RWPE1 (cell line): ENCODE measurements around the gene ZNF225.

Experiments used
- CTCF ChIA-PET: fragments of 350-600 bp; sonication (Branson Sonifier 250); formaldehyde crosslinking; extraction: SDS; loops from one replicate; lab custom pipeline; 2021; lab: Yijun Ruan, JAX
- POLR2A ChIA-PET: fragments of 400-600 bp; formaldehyde crosslinking; extraction: SDS; loops from one replicate; lab custom pipeline; 2020; ENCODE audit warnings: antibody characterized with exemption; ENCODE audit not compliant: low non-redundant PET; lab: Yijun Ruan, JAX
- DNase-seq: peaks from one replicate; pipeline ENCODE4 v3.0.0; 2012; ENCODE audit warnings: low spot score
- H3K27ac ChIP-seq: fragments of 450-650 bp; 2 replicates; pipeline ENCODE4 v1.5.1; 2017
- TF ChIP-seq, protein P1 (sequence below): fragments of 450-650 bp; conservative IDR thresholded peaks from 2 replicates; pipeline ENCODE4 v1.5.1; 2017; ENCODE audit warnings: low read depth, mild to moderate bottlenecking

The ZNF225 gene

DNA sequence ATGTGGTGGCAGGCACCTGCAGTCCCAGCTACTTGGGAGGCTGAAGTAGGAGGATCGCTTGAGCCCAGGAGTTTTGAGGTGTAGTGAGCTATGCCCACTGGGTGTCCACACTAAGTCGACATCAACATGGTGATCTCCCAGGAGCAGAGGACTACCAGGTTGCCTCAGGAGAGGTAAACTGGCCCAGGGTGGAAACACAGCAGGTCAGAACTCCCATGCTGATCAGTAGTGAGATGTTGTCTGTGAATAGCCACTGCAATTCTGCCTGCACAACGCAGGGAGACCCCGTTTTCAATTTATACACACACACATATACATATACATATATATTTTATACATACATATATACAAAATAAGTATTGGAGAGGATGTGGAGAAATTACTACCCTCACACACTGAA, 21.1 kb upstream of the ZNF225 start:
- DNase-seq: no peak
- ChIA-PET CTCF (no interaction called here), POLR2A (no interaction called here)
- TF ChIP-seq, protein P1, sequence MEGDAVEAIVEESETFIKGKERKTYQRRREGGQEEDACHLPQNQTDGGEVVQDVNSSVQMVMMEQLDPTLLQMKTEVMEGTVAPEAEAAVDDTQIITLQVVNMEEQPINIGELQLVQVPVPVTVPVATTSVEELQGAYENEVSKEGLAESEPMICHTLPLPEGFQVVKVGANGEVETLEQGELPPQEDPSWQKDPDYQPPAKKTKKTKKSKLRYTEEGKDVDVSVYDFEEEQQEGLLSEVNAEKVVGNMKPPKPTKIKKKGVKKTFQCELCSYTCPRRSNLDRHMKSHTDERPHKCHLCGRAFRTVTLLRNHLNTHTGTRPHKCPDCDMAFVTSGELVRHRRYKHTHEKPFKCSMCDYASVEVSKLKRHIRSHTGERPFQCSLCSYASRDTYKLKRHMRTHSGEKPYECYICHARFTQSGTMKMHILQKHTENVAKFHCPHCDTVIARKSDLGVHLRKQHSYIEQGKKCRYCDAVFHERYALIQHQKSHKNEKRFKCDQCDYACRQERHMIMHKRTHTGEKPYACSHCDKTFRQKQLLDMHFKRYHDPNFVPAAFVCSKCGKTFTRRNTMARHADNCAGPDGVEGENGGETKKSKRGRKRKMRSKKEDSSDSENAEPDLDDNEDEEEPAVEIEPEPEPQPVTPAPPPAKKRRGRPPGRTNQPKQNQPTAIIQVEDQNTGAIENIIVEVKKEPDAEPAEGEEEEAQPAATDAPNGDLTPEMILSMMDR: no peak
- H3K27ac ChIP-seq: no peak overlapping the region

DNA sequence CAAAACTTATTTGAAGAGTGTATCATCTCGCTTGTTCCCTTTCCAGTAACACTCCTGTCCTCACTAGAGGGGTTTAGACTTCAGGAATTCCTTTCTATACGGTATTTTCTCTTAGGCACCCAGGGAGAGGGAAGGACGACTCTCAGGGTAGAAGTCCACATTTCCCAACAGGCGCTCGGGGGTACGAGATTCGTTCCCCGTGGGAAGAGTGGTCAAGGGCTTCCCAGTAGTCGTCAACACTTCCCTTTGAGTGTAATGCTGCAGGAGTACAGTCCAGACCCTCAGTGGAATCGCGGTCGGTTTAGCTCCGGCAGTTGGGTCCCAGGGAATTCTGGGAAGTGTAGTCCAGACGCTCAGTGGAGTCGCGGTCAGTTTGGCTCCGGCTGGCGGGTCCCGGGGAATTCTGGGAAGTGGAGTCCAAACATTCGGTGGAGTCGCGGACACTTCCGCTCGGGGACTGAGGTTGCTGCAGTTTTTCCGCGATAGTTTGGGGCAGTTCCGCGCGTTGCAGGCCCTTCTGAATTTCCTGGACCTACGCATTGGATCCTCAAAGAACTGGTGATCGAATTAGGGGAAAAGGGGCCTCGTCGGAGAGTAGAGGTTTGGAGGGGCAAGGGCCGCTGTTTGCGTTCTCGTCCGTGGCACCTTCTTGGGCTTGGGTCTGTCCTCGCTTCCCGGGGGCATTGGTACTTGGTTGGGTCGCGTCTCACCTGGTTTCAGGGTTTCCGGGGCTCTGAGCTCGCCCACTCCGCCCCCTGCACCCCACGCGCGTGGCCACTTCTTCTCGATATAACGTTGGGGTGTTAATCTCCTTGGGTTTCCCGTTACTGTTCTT, 19.1 kb upstream of the ZNF225 start, which contains the start of gene ZNF224:
Gene ZNF224 (plus strand): TSS at position 431 of the 835 bp plus-strand sequence. CDS start 3,513 bp downstream, outside the sequence.
- ChIA-PET CTCF (interaction anchor here (0.6 to 1.2 kb wide), 2 partner anchors 160 to 225 kb away, joined by 3 to 4 read pairs; no protein-coding TSS in a partner anchor), POLR2A (no interaction called here)
- DNase-seq: peak; percentile 90
- peak within 1 kb of the TSS; percentile 77 for H3K27ac ChIP-seq
- TF ChIP-seq, protein P1: no peak

DNA sequence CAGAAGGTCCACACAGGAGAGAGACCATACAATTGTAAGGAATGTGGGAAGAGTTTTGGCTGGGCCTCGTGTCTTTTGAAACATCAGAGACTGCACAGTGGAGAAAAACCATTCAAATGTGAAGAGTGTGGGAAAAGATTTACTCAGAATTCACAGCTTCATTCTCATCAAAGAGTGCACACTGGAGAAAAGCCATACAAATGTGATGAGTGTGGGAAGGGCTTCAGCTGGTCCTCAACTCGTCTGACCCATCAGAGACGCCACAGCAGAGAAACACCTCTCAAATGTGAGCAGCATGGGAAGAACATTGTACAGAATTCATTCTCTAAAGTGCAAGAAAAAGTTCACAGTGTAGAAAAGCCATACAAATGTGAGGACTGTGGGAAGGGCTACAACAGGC, 5.4 kb upstream of the ZNF225 start:
- no peak for DNase-seq
- ChIA-PET POLR2A (no interaction called here), CTCF (no interaction called here)
- TF ChIP-seq, protein P1: no peak
- H3K27ac ChIP-seq: no peak overlapping the region

DNA sequence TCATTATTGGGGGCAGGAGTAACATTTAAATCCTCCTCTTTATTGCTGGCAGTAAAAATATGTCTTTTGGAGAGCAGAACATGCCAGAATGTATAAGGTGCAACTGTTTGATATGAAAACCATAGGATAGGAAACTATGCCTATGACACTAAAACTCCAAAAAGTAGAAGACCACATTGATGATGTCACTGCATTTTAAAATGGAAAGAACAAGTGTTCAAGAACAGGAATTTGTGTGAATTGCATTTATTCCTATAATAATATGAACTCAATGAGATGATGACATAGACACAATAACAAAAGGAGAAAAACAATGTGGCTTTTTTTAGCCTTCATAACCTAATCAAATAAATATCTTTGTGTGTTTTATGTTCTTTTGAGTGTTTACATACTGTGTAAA, 3.7 kb upstream of the ZNF225 start:
- CTCF ChIA-PET: no interaction called here
- POLR2A ChIA-PET: no interaction called here
- no peak overlapping the region for H3K27ac ChIP-seq
- no peak for DNase-seq
- TF ChIP-seq, protein P1: no peak

DNA sequence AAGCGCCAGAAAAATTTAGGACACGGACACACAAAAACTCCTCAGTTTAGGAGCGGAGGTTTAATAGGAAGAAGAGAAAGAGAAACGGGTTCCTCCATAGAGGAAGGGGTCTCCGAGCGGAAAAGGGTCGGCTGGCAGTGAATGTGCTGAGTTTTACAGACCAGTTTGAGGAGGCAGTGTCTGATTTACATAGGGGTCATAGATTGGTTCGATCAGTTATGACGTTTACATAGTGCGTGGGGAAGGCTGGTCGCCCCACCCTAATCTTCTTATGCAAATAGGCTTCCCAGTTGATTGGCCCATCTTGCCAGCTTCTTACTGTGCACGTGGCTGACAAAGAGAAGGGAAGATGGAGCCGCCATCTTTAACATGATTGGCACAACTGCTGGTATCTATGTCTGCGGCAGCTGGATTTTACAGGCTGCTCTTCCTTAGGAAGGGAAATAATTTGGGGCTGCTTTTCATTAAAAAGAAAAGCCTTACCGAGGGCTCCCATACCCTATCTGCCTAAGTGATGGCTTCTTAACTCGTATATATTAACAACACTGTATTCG, 1.2 kb upstream of the ZNF225 start:
- ChIA-PET CTCF (no interaction called here), POLR2A (no interaction called here)
- H3K27ac ChIP-seq: no peak overlapping the region
- TF ChIP-seq, protein P1: no peak
- peak; percentile 4 for DNase-seq

DNA sequence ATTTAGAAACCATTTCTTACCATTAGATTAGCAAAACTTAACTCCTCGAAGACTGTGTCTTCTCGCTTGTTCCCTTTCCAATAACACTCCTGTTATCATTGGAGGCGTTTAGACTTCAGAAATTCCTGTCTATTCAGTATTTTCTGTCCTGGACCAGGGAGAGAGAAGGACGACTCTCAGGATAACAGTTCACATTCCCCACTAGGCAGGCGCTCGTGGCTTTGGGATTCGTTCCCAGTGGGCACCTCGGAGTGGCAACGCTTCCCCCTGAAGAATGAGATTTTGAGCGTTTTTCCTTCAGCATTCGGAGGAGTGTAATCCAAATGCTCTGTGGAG, 429 bp upstream of the ZNF225 start:
- POLR2A ChIA-PET: no interaction called here

More for the DNA sequence above, 429 bp upstream of the ZNF225 start:
- CTCF ChIA-PET: no interaction called here
- H3K27ac ChIP-seq: peak overlapping the region; percentile 78
- DNase-seq: no peak
- TF ChIP-seq, protein P1: no peak
